OCI-LY7 (cell line): Measurements from ENCODE around the gene SMYD3. TPM values are rescaled to one million over a fixed set of nuclear protein-coding genes. Genes with fewer than 3 reads are reported as not detected.

Source experiments
- BruUV-seq: library from RNA; stranded (reverse); fragments of 400-500 nt; replicated peaks from 2 replicates; lab custom pipeline; 2021; lab: Mats Ljungman, UMichigan
- CTCF ChIA-PET: fragments of 300-600 bp; sonication (Branson Sonifier 250); formaldehyde crosslinking; loops from one replicate; lab custom pipeline; 2022; ENCODE audit warnings: antibody characterized with exemption; ENCODE audit not compliant: unreplicated experiment; lab: Charles Lee
- POLR2A ChIA-PET: fragments of 300-600 bp; sonication (Branson Sonifier 250); formaldehyde crosslinking; loops from one replicate; lab custom pipeline; 2022; ENCODE audit warnings: antibody characterized with exemption; lab: Charles Lee
- DNase-seq: peaks from one replicate; pipeline ENCODE4 v3.0.0-alpha.2; 2015; ENCODE audit warnings: low spot score
- H2AFZ ChIP-seq: fragments of 200-600 bp; sonication (generic), shearing (Covaris generic); 2 replicates; pipeline ENCODE4 v1.6.1; 2014; ENCODE audit warnings: mild to moderate bottlenecking, antibody characterized with exemption, low read length, moderate library complexity
- H3K27ac ChIP-seq: fragments of 200-600 bp; sonication (generic); 2 replicates; pipeline ENCODE4 v1.5.1; 2014; ENCODE audit warnings: mixed run types, low read depth, mild to moderate bottlenecking, moderate library complexity, low read length, inconsistent platforms; ENCODE audit not compliant: poor library complexity, severe bottlenecking
- H3K36me3 ChIP-seq: fragments of 200-600 bp; sonication (generic); 2 replicates; pipeline ENCODE4 v1.6.1; 2014; ENCODE audit warnings: mild to moderate bottlenecking, antibody characterized with exemption, low read length, moderate library complexity, mixed read lengths; ENCODE audit not compliant: insufficient read depth
- H3K4me1 ChIP-seq: fragments of 200-600 bp; sonication (generic); 2 replicates; pipeline ENCODE4 v1.5.1; 2014; ENCODE audit warnings: mild to moderate bottlenecking, low read length; ENCODE audit not compliant: insufficient read depth, poor library complexity, severe bottlenecking
- H3K4me2 ChIP-seq: fragments of 200-600 bp; sonication (generic); 2 replicates; pipeline ENCODE4 v1.6.1; 2014; ENCODE audit warnings: mild to moderate bottlenecking, low read length
- H3K4me3 ChIP-seq: fragments of 200-600 bp; sonication (generic); 2 replicates; pipeline ENCODE4 v1.5.1; 2014; ENCODE audit warnings: mild to moderate bottlenecking, low read depth, low read length; ENCODE audit not compliant: poor library complexity, severe bottlenecking
- H3K79me2 ChIP-seq: fragments of 200-600 bp; sonication (generic); 2 replicates; pipeline ENCODE4 v1.6.1; 2016; ENCODE audit warnings: low read depth, mild to moderate bottlenecking, low read length, moderate library complexity, mixed read lengths; ENCODE audit not compliant: insufficient read depth
- H3K9me2 ChIP-seq: fragments of 200-600 bp; sonication (generic); 2 replicates; pipeline ENCODE4 v1.6.1; 2016; ENCODE audit warnings: mild to moderate bottlenecking, low read length, mixed read lengths; ENCODE audit not compliant: insufficient read depth
- H3K9me3 ChIP-seq: fragments of 200-600 bp; sonication (generic); 2 replicates; pipeline ENCODE4 v1.6.1; 2014; ENCODE audit warnings: mild to moderate bottlenecking, mixed run types, low read length, mixed read lengths
- H4K20me1 ChIP-seq: fragments of 200-600 bp; sonication (generic); 2 replicates; pipeline ENCODE4 v1.6.1; 2014; ENCODE audit warnings: mild to moderate bottlenecking, antibody characterized with exemption, low read length, moderate library complexity, mixed read lengths; ENCODE audit not compliant: insufficient read depth
- CTCF ChIP-seq: fragments of 200-600 bp; sonication (generic); conservative IDR thresholded peaks from 2 replicates; pipeline ENCODE4 v1.5.1; 2014; ENCODE audit warnings: mild to moderate bottlenecking, antibody characterized with exemption, low read length, moderate library complexity, mixed read lengths
- EZH2phosphoT487 ChIP-seq: fragments of 200-600 bp; sonication (generic); IDR thresholded peaks from 2 replicates; pipeline ENCODE4 v1.6.1; 2018; ENCODE audit warnings: low read depth, borderline replicate concordance, mild to moderate bottlenecking, mixed run types, antibody characterized with exemption, low read length, moderate library complexity, mixed read lengths
- intact Hi-C: fragments of 100-400 bp; cut with micrococcal nuclease; formaldehyde crosslinking; loops from one replicate; pipeline ENCODE4 v1.10.0; 2022; ENCODE audit not compliant: unreplicated experiment
- total RNA-seq, 2 experiments: library from RNA; depleted of rRNA in 1 of 2; stranded (reverse); fragments of >200 nt in 1 of 2; shearing (Covaris generic) in 1 of 2; gene quantifications; 2 replicates each; pipeline ENCODE4 v1.2.3, GENCODE V29; 2014 to 2022

Gene SMYD3
- total RNA-seq, 2 experiments from 2014 or later: 28.9 to 34.5 TPM

- no TSS peak for BruUV-seq
- H3K79me2 ChIP-seq: no peaks in the 10 kb centered on the region
- no peak overlapping the region for H3K4me2 ChIP-seq
- H3K9me3 ChIP-seq: no peaks in the 10 kb centered on the region
- no peak overlapping the region for H3K4me3 ChIP-seq
- TF ChIP-seq CTCF (no peak), EZH2phosphoT487 (no peak)
- no peaks in the 10 kb centered on the region for H3K9me2 ChIP-seq
- no peak overlapping the region for H3K27ac ChIP-seq
- ChIA-PET POLR2A (interaction anchor here (0.5 to 1.9 kb wide), 4 partner anchors 13 to 1636 kb away, joined by 3 to 8 read pairs (median 3); no protein-coding TSS in a partner anchor), CTCF (no interaction called here)
- H3K36me3 ChIP-seq: no peaks in the 10 kb centered on the region
- intact Hi-C loops: no loop called here
- no peak overlapping the region for H2AFZ ChIP-seq
- no peaks in the 10 kb centered on the region for H4K20me1 ChIP-seq
- H3K4me1 ChIP-seq: no peaks in the 10 kb centered on the region
- no peak for DNase-seq
These were observed 637.2 kb downstream of the SMYD3 start for GRCh38 chr1:245869847-245870246.

GRCh38 chr1:245867738-245868137, 639.3 kb downstream of the SMYD3 start:
- no peak for DNase-seq
- TF ChIP-seq EZH2phosphoT487 (no peak), CTCF (no peak)
- Histone ChIP-seq H3K9me3 (no peaks in the 10 kb centered on the region), H2AFZ (no peak overlapping the region), H3K9me2 (no peaks in the 10 kb centered on the region), H3K79me2 (no peaks in the 10 kb centered on the region), H3K4me1 (no peaks in the 10 kb centered on the region), H3K4me3 (no peak overlapping the region), H3K27ac (no peak overlapping the region), H3K4me2 (no peak overlapping the region), H4K20me1 (no peaks in the 10 kb centered on the region), H3K36me3 (no peaks in the 10 kb centered on the region)
- no TSS peak for BruUV-seq
- intact Hi-C loops: no loop called here
- ChIA-PET POLR2A (interaction anchor here (0.6 to 1.9 kb wide), 7 partner anchors 8 to 765 kb away, joined by 3 to 8 read pairs (median 3); no protein-coding TSS in a partner anchor), CTCF (no interaction called here)

DNA sequence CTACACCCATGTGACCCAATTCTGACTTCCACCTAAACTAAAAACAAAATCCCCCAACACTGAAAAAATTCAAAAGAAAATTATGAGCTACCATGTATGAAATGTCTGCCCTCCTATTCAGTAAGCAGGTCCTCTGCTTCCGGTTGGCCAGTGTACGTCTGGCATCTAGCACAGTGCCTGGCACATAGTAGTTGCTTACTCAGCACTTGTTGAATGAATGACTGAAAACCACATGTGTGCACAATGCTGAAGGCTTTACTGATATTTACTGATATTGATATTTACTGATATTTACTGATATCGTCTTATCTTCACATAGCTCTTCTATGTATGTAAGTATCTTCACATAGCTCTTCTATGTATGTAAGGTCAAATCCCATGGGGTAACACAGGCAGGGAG, 642.2 kb downstream of the SMYD3 start:
- no TSS peak for BruUV-seq
- no peak for DNase-seq
- Histone ChIP-seq H3K9me3 (no peaks in the 10 kb centered on the region), H3K4me1 (no peaks in the 10 kb centered on the region), H3K27ac (no peak overlapping the region), H3K4me3 (no peak overlapping the region), H3K79me2 (no peaks in the 10 kb centered on the region), H3K9me2 (no peaks in the 10 kb centered on the region), H3K36me3 (no peaks in the 10 kb centered on the region), H3K4me2 (no peak overlapping the region), H4K20me1 (no peaks in the 10 kb centered on the region), H2AFZ (no peak overlapping the region)
- TF ChIP-seq CTCF (no peak), EZH2phosphoT487 (no peak)
- POLR2A ChIA-PET: no interaction called here
- CTCF ChIA-PET: no interaction called here
- intact Hi-C loops: no loop called here
